HCT116 (cell line): Measurements from ENCODE around the gene VWA5B1. TPM values are rescaled to one million over a fixed set of nuclear protein-coding genes. Genes with fewer than 3 reads are reported as not detected.

Experiments
- ATAC-seq: fragments of 200-7000 bp; cut with Tn5 transposase; 2 replicates; pipeline ENCODE4 v1.9.1; 2020; ENCODE audit warnings: mild to moderate bottlenecking, moderate library complexity
- BruUV-seq: library from RNA; stranded (reverse); fragments of 400-500 nt; replicated peaks from 2 replicates; lab custom pipeline; 2021; lab: Mats Ljungman, UMichigan
- CTCF ChIA-PET: fragments of 300-600 bp; sonication (Branson Sonifier 250); formaldehyde crosslinking; loops from one replicate; lab custom pipeline; 2021; ENCODE audit warnings: antibody characterized with exemption; lab: Charles Lee
- POLR2A ChIA-PET: fragments of 300-600, 350-600 bp; sonication (Branson Sonifier 250); formaldehyde crosslinking; loops from one replicate; lab custom pipeline; 2021; ENCODE audit warnings: antibody characterized with exemption; lab: Charles Lee
- RAD21 ChIA-PET, 2 experiments: fragments of 300-600 bp; sonication (Branson Sonifier 250); formaldehyde crosslinking; loops; one replicate each; lab custom pipeline; 2023; ENCODE audit warnings: low total read pairs in 2 of 2; ENCODE audit not compliant: uncharacterized antibody in 2 of 2, unreplicated experiment in 2 of 2, low non-redundant PET in 1 of 2; lab: Charles Lee
- DNase-seq: peaks from one replicate; pipeline ENCODE4 v3.0.0-alpha.2; 2010; ENCODE audit warnings: low read depth, low spot score
- H2AFZ ChIP-seq: fragments of 200-600 bp; shearing (Covaris generic), sonication (generic); 2 replicates; pipeline ENCODE4 v1.6.1; 2017; ENCODE audit warnings: low read depth, mixed run types, mixed read lengths, antibody characterized with exemption, low read length; ENCODE audit not compliant: poor library complexity, severe bottlenecking
- H3K27ac ChIP-seq: 2 replicates; pipeline ENCODE4 v1.5.1; 2012; ENCODE audit warnings: low read depth, low read length
- H3K27me3 ChIP-seq: fragments of 200-600 bp; sonication (generic); 2 replicates; pipeline ENCODE4 v1.6.1; 2016; ENCODE audit warnings: mixed run types, low read length, mixed read lengths; ENCODE audit not compliant: insufficient read depth
- H3K36me3 ChIP-seq, 2 experiments: fragments of 200-500 bp in 1 of 2; fragments of 200-600 bp in 1 of 2; sonication (Bioruptor generic) in 1 of 2; sonication (generic) in 1 of 2; 2 replicates each; pipeline versions ENCODE4 v1.5.1 to v1.6.1; 2014 to 2016; ENCODE audit warnings: low read length in 2 of 2, inconsistent platforms in 1 of 2, mixed read lengths in 1 of 2, mixed run types in 1 of 2; ENCODE audit not compliant: insufficient read depth in 2 of 2, control insufficient read depth in 1 of 2
- H3K4me1 ChIP-seq, 2 experiments: fragments of 200-600 bp in 1 of 2; sonication (generic) in 1 of 2; 2 replicates each; pipeline versions ENCODE4 v1.5.1 to v1.6.1; 2012 to 2017; ENCODE audit warnings: low read length in 2 of 2, inconsistent platforms in 1 of 2, mild to moderate bottlenecking in 1 of 2, mixed read lengths in 1 of 2, mixed run types in 1 of 2, moderate library complexity in 1 of 2; ENCODE audit not compliant: insufficient read depth in 2 of 2, control insufficient read depth in 1 of 2
- H3K4me2 ChIP-seq: fragments of 200-600 bp; sonication (generic); 2 replicates; pipeline ENCODE4 v1.6.1; 2017; ENCODE audit warnings: mixed run types, low read length, mixed read lengths
- H3K4me3 ChIP-seq, 2 experiments: fragments of 200-600 bp in 1 of 2; sonication (generic) in 1 of 2; replicated peaks in 1 of 2; 2 replicates each; pipeline ENCODE4 v1.5.1; 2011 to 2016; ENCODE audit warnings: low read length in 2 of 2, control low read depth in 1 of 2, low read depth in 1 of 2, mild to moderate bottlenecking in 1 of 2, mixed read lengths in 1 of 2, mixed run types in 1 of 2
- H3K79me2 ChIP-seq: fragments of 200-600 bp; sonication (generic); 2 replicates; pipeline ENCODE4 v1.6.1; 2017; ENCODE audit warnings: mild to moderate bottlenecking, mixed run types, low read length, moderate library complexity, mixed read lengths; ENCODE audit not compliant: insufficient read depth
- H3K9ac ChIP-seq: fragments of 200-600 bp; sonication (generic); 2 replicates; pipeline ENCODE4 v1.6.1; 2016; ENCODE audit warnings: low read length, mixed read lengths
- H3K9me2 ChIP-seq: fragments of 200-600 bp; sonication (generic), shearing (Covaris generic); 2 replicates; pipeline ENCODE4 v1.6.1; 2017; ENCODE audit warnings: mixed run types, mild to moderate bottlenecking, moderate library complexity; ENCODE audit not compliant: insufficient read depth
- H3K9me3 ChIP-seq, 2 experiments: fragments of 200-500 bp in 1 of 2; fragments of 200-600 bp in 1 of 2; sonication (Bioruptor generic) in 1 of 2; sonication (generic) in 1 of 2; 2 replicates each; pipeline ENCODE4 v1.6.1; 2014 to 2017; ENCODE audit warnings: low read length in 2 of 2, mixed read lengths in 2 of 2, inconsistent platforms in 1 of 2, low read depth in 1 of 2, mild to moderate bottlenecking in 1 of 2, mixed run types in 1 of 2, moderate library complexity in 1 of 2; ENCODE audit not compliant: control insufficient read depth in 1 of 2, insufficient read depth in 1 of 2
- H4K20me1 ChIP-seq: fragments of 200-600 bp; sonication (generic), shearing (Covaris generic); 2 replicates; pipeline ENCODE4 v1.6.1; 2017; ENCODE audit warnings: mixed run types, mild to moderate bottlenecking, moderate library complexity; ENCODE audit not compliant: insufficient read depth
- CBX3 ChIP-seq: IDR thresholded peaks from 2 replicates; pipeline ENCODE4 v1.6.1; 2012; ENCODE audit warnings: low read depth
- CEBPB ChIP-seq: IDR thresholded peaks from 2 replicates; pipeline ENCODE4 v1.6.1; 2012; ENCODE audit warnings: low read depth
- EGR1 ChIP-seq: IDR thresholded peaks from 2 replicates; pipeline ENCODE4 v1.6.1; 2012; ENCODE audit warnings: low read depth
- ELF1 ChIP-seq: IDR thresholded peaks from 2 replicates; pipeline ENCODE4 v1.6.1; 2012; ENCODE audit warnings: low read depth, borderline replicate concordance
- EZH2phosphoT487 ChIP-seq: fragments of 200-600 bp; IDR thresholded peaks from 2 replicates; pipeline ENCODE4 v1.6.1; 2018; ENCODE audit warnings: antibody characterized with exemption, borderline replicate concordance
- FOSL1 ChIP-seq: IDR thresholded peaks from 2 replicates; pipeline ENCODE4 v1.6.1; 2012; ENCODE audit warnings: low read depth
- JUND ChIP-seq: IDR thresholded peaks from 2 replicates; pipeline ENCODE4 v1.6.1; 2012
- POLR2A ChIP-seq: IDR thresholded peaks from 2 replicates; pipeline ENCODE4 v1.7.0; 2011; ENCODE audit warnings: borderline replicate concordance; ENCODE audit not compliant: insufficient read depth, insufficient read length; ENCODE audit errors: extremely low read depth
- POLR2AphosphoS5 ChIP-seq: IDR thresholded peaks from 2 replicates; pipeline ENCODE4 v1.6.1; 2011; ENCODE audit warnings: mild to moderate bottlenecking, low read depth, low read length, moderate library complexity
- RAD21 ChIP-seq: IDR thresholded peaks from 2 replicates; pipeline ENCODE4 v1.6.1; 2012; ENCODE audit warnings: low read depth, mild to moderate bottlenecking
- SIN3A ChIP-seq: IDR thresholded peaks from 2 replicates; pipeline ENCODE4 v1.6.1; 2012; ENCODE audit warnings: low read depth
- SRF ChIP-seq: IDR thresholded peaks from 2 replicates; pipeline ENCODE4 v1.6.1; 2012; ENCODE audit warnings: low read depth
- TCF7L2 ChIP-seq: IDR thresholded peaks from 2 replicates; pipeline ENCODE4 v1.7.0; 2011; ENCODE audit warnings: borderline replicate concordance, inconsistent platforms; ENCODE audit not compliant: insufficient read depth, insufficient read length; ENCODE audit errors: extremely low read depth
- ZNF274 ChIP-seq: fragments of 200-500 bp; sonication (Bioruptor generic); IDR thresholded peaks from 2 replicates; pipeline ENCODE4 v1.6.1; 2014; ENCODE audit warnings: mild to moderate bottlenecking, low read depth, low read length, inconsistent platforms
- intact Hi-C: fragments of 100-400 bp; cut with micrococcal nuclease; formaldehyde crosslinking; loops from 2 replicates; pipeline ENCODE4 v1.10.0; 2022
- total RNA-seq: library from RNA; stranded (reverse); gene quantifications from one replicate; pipeline ENCODE4 v1.2.1, GENCODE V29; 2021; ENCODE audit not compliant: unreplicated experiment
- TF ChIP-seq, protein P1 (sequence below): IDR thresholded peaks from 2 replicates; pipeline ENCODE4 v1.6.1; 2011; ENCODE audit warnings: mild to moderate bottlenecking, low read length, moderate library complexity; ENCODE audit not compliant: insufficient replicate concordance; ENCODE audit errors: extremely low read depth
- TF ChIP-seq, protein P2 (sequence below): IDR thresholded peaks from 2 replicates; pipeline ENCODE4 v1.6.1; 2012
- TF ChIP-seq, protein P3 (sequence below): IDR thresholded peaks from 2 replicates; pipeline ENCODE4 v1.6.1; 2012; ENCODE audit warnings: low read depth

VWA5B1 gene
- total RNA-seq, 1 experiment from 2014 or later = not detected

DNA sequence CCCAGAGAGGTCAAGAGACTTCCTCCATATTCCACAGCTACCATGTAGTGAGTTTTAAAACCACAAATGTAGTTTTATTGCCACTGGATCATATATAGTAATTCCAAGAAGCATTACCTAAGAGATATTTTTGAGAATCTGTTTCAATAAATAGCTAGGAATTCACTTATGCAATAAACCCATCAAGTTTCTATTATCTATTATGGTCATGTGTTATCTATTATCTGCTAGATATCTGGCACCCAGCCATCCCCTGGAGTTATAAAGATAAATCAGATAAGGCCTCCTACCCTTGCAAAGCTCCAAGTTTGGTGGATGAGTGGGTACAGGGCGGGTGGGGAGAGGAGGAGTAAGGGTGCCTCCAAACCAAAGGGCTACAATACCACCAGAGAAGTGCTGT, 10.3 kb upstream of the VWA5B1 start (continued):
- no peak for TF ChIP-seq CEBPB
- TF ChIP-seq, protein P1, sequence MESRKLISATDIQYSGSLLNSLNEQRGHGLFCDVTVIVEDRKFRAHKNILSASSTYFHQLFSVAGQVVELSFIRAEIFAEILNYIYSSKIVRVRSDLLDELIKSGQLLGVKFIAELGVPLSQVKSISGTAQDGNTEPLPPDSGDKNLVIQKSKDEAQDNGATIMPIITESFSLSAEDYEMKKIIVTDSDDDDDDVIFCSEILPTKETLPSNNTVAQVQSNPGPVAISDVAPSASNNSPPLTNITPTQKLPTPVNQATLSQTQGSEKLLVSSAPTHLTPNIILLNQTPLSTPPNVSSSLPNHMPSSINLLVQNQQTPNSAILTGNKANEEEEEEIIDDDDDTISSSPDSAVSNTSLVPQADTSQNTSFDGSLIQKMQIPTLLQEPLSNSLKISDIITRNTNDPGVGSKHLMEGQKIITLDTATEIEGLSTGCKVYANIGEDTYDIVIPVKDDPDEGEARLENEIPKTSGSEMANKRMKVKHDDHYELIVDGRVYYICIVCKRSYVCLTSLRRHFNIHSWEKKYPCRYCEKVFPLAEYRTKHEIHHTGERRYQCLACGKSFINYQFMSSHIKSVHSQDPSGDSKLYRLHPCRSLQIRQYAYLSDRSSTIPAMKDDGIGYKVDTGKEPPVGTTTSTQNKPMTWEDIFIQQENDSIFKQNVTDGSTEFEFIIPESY = no peak

DNA sequence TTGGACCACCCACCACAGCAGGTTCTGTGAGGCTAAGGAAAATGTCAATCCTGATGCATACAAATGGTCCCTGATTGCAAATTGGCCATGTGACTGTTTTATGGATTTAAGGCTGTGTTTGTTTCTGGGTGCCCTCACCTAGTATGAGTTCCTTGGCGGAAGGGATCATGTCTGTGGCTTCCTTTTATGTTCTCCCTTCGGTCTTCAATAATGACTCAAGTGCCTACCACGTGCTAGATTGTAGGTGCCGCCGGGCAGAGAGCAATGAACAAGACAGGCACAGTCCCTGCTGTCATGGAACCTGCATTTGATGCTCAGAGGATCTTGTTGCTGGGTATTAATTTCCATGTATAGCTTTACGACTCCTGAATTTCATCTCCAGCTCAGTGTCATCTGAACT, 9.8 kb upstream of the VWA5B1 start:
- intact Hi-C loops = no loop called here

More for the DNA sequence above, 9.8 kb upstream of the VWA5B1 start:
- H3K9me3 ChIP-seq = no peaks in the 10 kb centered on the region
- ATAC-seq = no peak
- H3K4me2 ChIP-seq = no peak overlapping the region
- RAD21 ChIA-PET = no interaction called here
- H3K79me2 ChIP-seq = no peaks in the 10 kb centered on the region
- no peak overlapping the region for H3K4me3 ChIP-seq
- no peaks in the 10 kb centered on the region for H3K9me2 ChIP-seq
- H3K9ac ChIP-seq = no peak overlapping the region
- POLR2A ChIA-PET = no interaction called here
- H4K20me1 ChIP-seq = no peaks in the 10 kb centered on the region
- peaks cover 2 to 11% of the 10 kb centered on the region in 2 experiments; a peak in 2 of 4 replicates for H3K4me1 ChIP-seq
- H3K27me3 ChIP-seq = peaks cover 5% of the 10 kb centered on the region
- TF ChIP-seq, protein P2, sequence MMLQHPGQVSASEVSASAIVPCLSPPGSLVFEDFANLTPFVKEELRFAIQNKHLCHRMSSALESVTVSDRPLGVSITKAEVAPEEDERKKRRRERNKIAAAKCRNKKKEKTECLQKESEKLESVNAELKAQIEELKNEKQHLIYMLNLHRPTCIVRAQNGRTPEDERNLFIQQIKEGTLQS = no peak
- TF ChIP-seq SRF (no peak), ZNF274 (no peak), SIN3A (no peak), ELF1 (no peak), RAD21 (no peak), CEBPB (no peak), EGR1 (no peak), EZH2phosphoT487 (no peak), JUND (no peak), POLR2A (no peak), POLR2AphosphoS5 (no peak), FOSL1 (no peak), TCF7L2 (no peak), CBX3 (no peak)
- TF ChIP-seq, protein P3, sequence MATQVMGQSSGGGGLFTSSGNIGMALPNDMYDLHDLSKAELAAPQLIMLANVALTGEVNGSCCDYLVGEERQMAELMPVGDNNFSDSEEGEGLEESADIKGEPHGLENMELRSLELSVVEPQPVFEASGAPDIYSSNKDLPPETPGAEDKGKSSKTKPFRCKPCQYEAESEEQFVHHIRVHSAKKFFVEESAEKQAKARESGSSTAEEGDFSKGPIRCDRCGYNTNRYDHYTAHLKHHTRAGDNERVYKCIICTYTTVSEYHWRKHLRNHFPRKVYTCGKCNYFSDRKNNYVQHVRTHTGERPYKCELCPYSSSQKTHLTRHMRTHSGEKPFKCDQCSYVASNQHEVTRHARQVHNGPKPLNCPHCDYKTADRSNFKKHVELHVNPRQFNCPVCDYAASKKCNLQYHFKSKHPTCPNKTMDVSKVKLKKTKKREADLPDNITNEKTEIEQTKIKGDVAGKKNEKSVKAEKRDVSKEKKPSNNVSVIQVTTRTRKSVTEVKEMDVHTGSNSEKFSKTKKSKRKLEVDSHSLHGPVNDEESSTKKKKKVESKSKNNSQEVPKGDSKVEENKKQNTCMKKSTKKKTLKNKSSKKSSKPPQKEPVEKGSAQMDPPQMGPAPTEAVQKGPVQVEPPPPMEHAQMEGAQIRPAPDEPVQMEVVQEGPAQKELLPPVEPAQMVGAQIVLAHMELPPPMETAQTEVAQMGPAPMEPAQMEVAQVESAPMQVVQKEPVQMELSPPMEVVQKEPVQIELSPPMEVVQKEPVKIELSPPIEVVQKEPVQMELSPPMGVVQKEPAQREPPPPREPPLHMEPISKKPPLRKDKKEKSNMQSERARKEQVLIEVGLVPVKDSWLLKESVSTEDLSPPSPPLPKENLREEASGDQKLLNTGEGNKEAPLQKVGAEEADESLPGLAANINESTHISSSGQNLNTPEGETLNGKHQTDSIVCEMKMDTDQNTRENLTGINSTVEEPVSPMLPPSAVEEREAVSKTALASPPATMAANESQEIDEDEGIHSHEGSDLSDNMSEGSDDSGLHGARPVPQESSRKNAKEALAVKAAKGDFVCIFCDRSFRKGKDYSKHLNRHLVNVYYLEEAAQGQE = no peak
- TF ChIP-seq, protein P1 = no peak
- H2AFZ ChIP-seq = no peak overlapping the region
- CTCF ChIA-PET = no interaction called here
- H3K27ac ChIP-seq = no peak overlapping the region
- BruUV-seq = no TSS peak
- no peaks in the 10 kb centered on the region for H3K36me3 ChIP-seq
- no peak for DNase-seq
